T-cell (primary cell): ENCODE measurements around the gene ASTN1. TPM values are rescaled to one million over a fixed set of nuclear protein-coding genes. Genes with fewer than 3 reads are reported as not detected.

Experiments
- ATAC-seq, 4 experiments: fragments of 200-7000 bp in 3 of 4; fragments of 150-1000 bp in 1 of 4; cut with Tn5 transposase; replicated peaks in 1 of 4; 1 replicate in 3 of 4; 2 replicates in 1 of 4; pipeline ENCODE4 v1.10.0; 2021; ENCODE audit warnings: moderate library complexity in 3 of 4, mild to moderate bottlenecking in 2 of 4, moderate number of reproducible peaks in 1 of 4
- CTCF ChIA-PET, 2 donors: fragments of 300-600 bp; sonication (Branson Sonifier 250); formaldehyde crosslinking; loops; one replicate each; lab custom pipeline; 2022; ENCODE audit warnings: antibody characterized with exemption in 2 of 2; lab: Charles Lee
- POLR2A ChIA-PET, 2 donors: fragments of 300-600 bp; sonication (Branson Sonifier 250); formaldehyde crosslinking; loops; one replicate each; lab custom pipeline; 2022; ENCODE audit warnings: antibody characterized with exemption in 2 of 2; lab: Charles Lee
- DNase-seq, 35 experiments: peaks; one replicate each; pipeline versions ENCODE4 v3.0.0 to v3.0.0-alpha.2; 2013 to 2023
- H3K27ac ChIP-seq: one replicate; pipeline ENCODE4 v1.5.1; 2013; ENCODE audit warnings: low read length
- H3K27me3 ChIP-seq, 2 experiments: replicated peaks in 1 of 2; 1 replicate in 1 of 2; 2 replicates in 1 of 2; pipeline versions ENCODE4 v1.6.1 to v1.7.0; 2013; ENCODE audit warnings: low read length in 1 of 2, mixed read lengths in 1 of 2; ENCODE audit not compliant: control insufficient read depth in 2 of 2, insufficient read depth in 2 of 2; ENCODE audit errors: extremely low read depth in 1 of 2
- H3K36me3 ChIP-seq, 2 donors: 1 replicate in 1 of 2; 2 replicates in 1 of 2; pipeline versions ENCODE4 v1.6.1 to v1.7.0; 2013; ENCODE audit warnings: low read length in 1 of 2; ENCODE audit not compliant: control insufficient read depth in 2 of 2, insufficient read depth in 1 of 2; ENCODE audit errors: extremely low read depth in 1 of 2
- H3K4me1 ChIP-seq, 2 experiments: 1 replicate in 1 of 2; 2 replicates in 1 of 2; pipeline versions ENCODE4 v1.6.1 to v1.7.0; 2013; ENCODE audit warnings: low read length in 2 of 2, mixed read lengths in 1 of 2; ENCODE audit not compliant: insufficient read depth in 2 of 2, control insufficient read depth in 1 of 2; ENCODE audit errors: extremely low read depth in 1 of 2
- H3K4me3 ChIP-seq, 2 donors: 1 replicate in 1 of 2; 2 replicates in 1 of 2; pipeline versions ENCODE4 v1.5.1 to v1.7.0; 2013; ENCODE audit warnings: mild to moderate bottlenecking in 2 of 2, low read length in 1 of 2, moderate library complexity in 1 of 2; ENCODE audit not compliant: control insufficient read depth in 1 of 2; ENCODE audit errors: extremely low read depth in 1 of 2
- H3K9me3 ChIP-seq: 2 replicates; pipeline ENCODE4 v1.7.0; 2013
- H3K27ac Mint-ChIP-seq, 2 donors: one replicate each; pipeline ENCODE4 v1.8.0; 2020 to 2021; ENCODE audit warnings: mild to moderate bottlenecking in 2 of 2, mixed read lengths in 2 of 2
- H3K27me3 Mint-ChIP-seq, 2 donors: one replicate each; pipeline ENCODE4 v1.8.0; 2021 to 2022; ENCODE audit warnings: mixed read lengths in 2 of 2
- H3K36me3 Mint-ChIP-seq: one replicate; pipeline ENCODE4 v1.8.0; 2021; ENCODE audit warnings: mixed read lengths
- H3K4me1 Mint-ChIP-seq, 3 donors: one replicate each; pipeline ENCODE4 v1.8.0; 2020 to 2022; ENCODE audit warnings: mixed read lengths in 3 of 3, mild to moderate bottlenecking in 1 of 3
- H3K4me3 Mint-ChIP-seq, 3 donors: one replicate each; pipeline ENCODE4 v1.8.0; 2020 to 2022; ENCODE audit warnings: mild to moderate bottlenecking in 3 of 3, mixed read lengths in 3 of 3, moderate library complexity in 3 of 3
- H3K9me3 Mint-ChIP-seq, 3 donors: one replicate each; pipeline ENCODE4 v1.8.0; 2020 to 2022; ENCODE audit warnings: mixed read lengths in 3 of 3
- WGBS: methylation state at CpG from one replicate; pipeline ENCODE4 v1.1.5; 2013; ENCODE audit warnings: missing lambda C conversion rate; ENCODE audit not compliant: insufficient coverage; 5-methylcytosine and 5-hydroxymethylcytosine counted together
- total RNA-seq, 35 experiments: library from RNA in 6 of 35; stranded (reverse) in 6 of 35; fragments of 120-200 nt in 1 of 35; gene quantifications; one replicate each; pipeline versions ENCODE4 v1.2.1 to v1.2.4 and lab custom pipeline; 2013 to 2026

The ASTN1 gene
- total RNA-seq, 5 donors from 2014 or later (not counting 1 experiment from before 2014, with no cell fraction given), result 0.06 TPM; not detected in 4

GRCh38 chr1:177145106-177146070 is 19.1 kb downstream of the ASTN1 start:
- H3K9me3 Mint-ChIP-seq, result peaks cover 2 to 10% (median 6%) of the 10 kb centered on the region in 3 donors
- no peaks in the 10 kb centered on the region for H3K36me3 Mint-ChIP-seq
- ChIA-PET CTCF (no interaction called here), POLR2A (no interaction called here)
- H3K9me3 ChIP-seq, result no peaks in the 10 kb centered on the region
- H3K4me1 Mint-ChIP-seq, result no peaks in the 10 kb centered on the region
- ATAC-seq, result no peak
- no peaks in the 10 kb centered on the region for H3K27me3 Mint-ChIP-seq
- no peaks in the 10 kb centered on the region for H3K36me3 ChIP-seq
- H3K27ac ChIP-seq, result no peak overlapping the region
- no peaks in the 10 kb centered on the region for H3K4me1 ChIP-seq
- no peak overlapping the region for H3K4me3 Mint-ChIP-seq
- no peaks in the 10 kb centered on the region for H3K27me3 ChIP-seq
- H3K27ac Mint-ChIP-seq, result no peak overlapping the region
- no peak for DNase-seq
- WGBS, result no CpG with 5 or more reads among the region's 3 CpGs
- H3K4me3 ChIP-seq, result no peak overlapping the region

GRCh38 chr1:177142791-177143271 is 21.7 kb downstream of the ASTN1 start:
- Histone ChIP-seq H3K27ac (no peak overlapping the region), H3K36me3 (no peaks in the 10 kb centered on the region), H3K27me3 (no peaks in the 10 kb centered on the region), H3K9me3 (no peaks in the 10 kb centered on the region), H3K4me3 (no peak overlapping the region), H3K4me1 (no peaks in the 10 kb centered on the region)
- H3K4me3 Mint-ChIP-seq, result no peak overlapping the region
- H3K9me3 Mint-ChIP-seq, result peaks cover 0 to 5% (median 4%) of the 10 kb centered on the region in 3 donors
- DNase-seq, result no peak
- H3K27me3 Mint-ChIP-seq, result no peaks in the 10 kb centered on the region
- POLR2A ChIA-PET, result no interaction called here
- no peak for ATAC-seq
- no peaks in the 10 kb centered on the region for H3K4me1 Mint-ChIP-seq
- H3K36me3 Mint-ChIP-seq, result no peaks in the 10 kb centered on the region
- CTCF ChIA-PET, result no interaction called here
- WGBS, result no CpG with 5 or more reads among the region's 4 CpGs
- H3K27ac Mint-ChIP-seq, result no peak overlapping the region

- Mint-ChIP-seq H3K36me3 (no peaks in the 10 kb centered on the region), H3K4me1 (no peaks in the 10 kb centered on the region), H3K9me3 (peaks cover 0 to 5% (median 4%) of the 10 kb centered on the region in 3 donors), H3K27ac (no peak overlapping the region), H3K27me3 (no peaks in the 10 kb centered on the region), H3K4me3 (no peak overlapping the region)
- Histone ChIP-seq H3K27me3 (no peaks in the 10 kb centered on the region), H3K4me1 (no peaks in the 10 kb centered on the region), H3K9me3 (no peaks in the 10 kb centered on the region), H3K27ac (no peak overlapping the region), H3K36me3 (no peaks in the 10 kb centered on the region), H3K4me3 (no peak overlapping the region)
- no peak for ATAC-seq
- DNase-seq, result no peak
- CTCF ChIA-PET, result no interaction called here
- POLR2A ChIA-PET, result no interaction called here
- WGBS, result no CpG with 5 or more reads among the region's 1 CpG
Observed at GRCh38 chr1:177142010-177142409, 22.5 kb downstream of the ASTN1 start.

- Histone ChIP-seq H3K9me3 (no peaks in the 10 kb centered on the region), H3K36me3 (no peaks in the 10 kb centered on the region), H3K4me3 (no peak overlapping the region), H3K27me3 (no peaks in the 10 kb centered on the region), H3K4me1 (no peaks in the 10 kb centered on the region), H3K27ac (no peak overlapping the region)
- Mint-ChIP-seq H3K27me3 (no peaks in the 10 kb centered on the region), H3K36me3 (no peaks in the 10 kb centered on the region), H3K9me3 (peaks cover 0 to 6% (median 4%) of the 10 kb centered on the region in 3 donors), H3K4me3 (no peak overlapping the region), H3K27ac (no peak overlapping the region), H3K4me1 (no peaks in the 10 kb centered on the region)
- 76% methylated on average over 2 of the region's 4 CpGs for WGBS
- ChIA-PET POLR2A (no interaction called here), CTCF (no interaction called here)
- ATAC-seq, result no peak
- DNase-seq, result no peak
Observed at GRCh38 chr1:177138347-177138746, 26.2 kb downstream of the ASTN1 start.

GRCh38 chr1:177137814-177138213 is 26.7 kb downstream of the ASTN1 start:
- Mint-ChIP-seq H3K27ac (no peak overlapping the region), H3K36me3 (no peaks in the 10 kb centered on the region), H3K9me3 (peaks cover 0 to 7% (median 4%) of the 10 kb centered on the region in 3 donors), H3K4me3 (no peak overlapping the region), H3K27me3 (no peaks in the 10 kb centered on the region), H3K4me1 (no peaks in the 10 kb centered on the region)
- Histone ChIP-seq H3K4me1 (no peaks in the 10 kb centered on the region), H3K36me3 (no peaks in the 10 kb centered on the region), H3K9me3 (no peaks in the 10 kb centered on the region), H3K4me3 (no peak overlapping the region), H3K27me3 (no peaks in the 10 kb centered on the region), H3K27ac (no peak overlapping the region)
- WGBS, result no CpG with 5 or more reads among the region's 1 CpG
- POLR2A ChIA-PET, result no interaction called here
- CTCF ChIA-PET, result no interaction called here
- DNase-seq (no peak), ATAC-seq (no peak)

- peaks cover 0 to 7% (median 3%) of the 10 kb centered on the region in 3 donors for H3K9me3 Mint-ChIP-seq
- no peaks in the 10 kb centered on the region for H3K4me1 ChIP-seq
- 29% methylated on average over 3 of the region's 4 CpGs for WGBS
Observed at GRCh38 chr1:177135250-177135649, 29.3 kb downstream of the ASTN1 start.

More at GRCh38 chr1:177135250-177135649, 29.3 kb downstream of the ASTN1 start:
- no peak overlapping the region for H3K27ac Mint-ChIP-seq
- H3K27me3 Mint-ChIP-seq, result no peaks in the 10 kb centered on the region
- H3K4me1 Mint-ChIP-seq, result no peaks in the 10 kb centered on the region
- DNase-seq, result no peak
- CTCF ChIA-PET, result no interaction called here
- no peak for ATAC-seq
- H3K27ac ChIP-seq, result no peak overlapping the region
- H3K36me3 Mint-ChIP-seq, result no peaks in the 10 kb centered on the region
- no peak overlapping the region for H3K4me3 ChIP-seq
- H3K36me3 ChIP-seq, result no peaks in the 10 kb centered on the region
- no peak overlapping the region for H3K4me3 Mint-ChIP-seq
- H3K27me3 ChIP-seq, result no peaks in the 10 kb centered on the region
- no peaks in the 10 kb centered on the region for H3K9me3 ChIP-seq
- POLR2A ChIA-PET, result no interaction called here
